ENCODE measurements around the gene ERCC4.

ERCC4 gene

GRCh38 chr16:13994239-13995106, 74.5 kb downstream of the ERCC4 start:
- DNase-seq (ENCODE audit: low spot score), result no peak

- no peak for DNase-seq (ENCODE audit: low spot score)
These were observed 75.2 kb downstream of the ERCC4 start for GRCh38 chr16:13995194-13995593.

- DNase-seq (ENCODE audit: low spot score), result no peak
These were observed 76.9 kb downstream of the ERCC4 start for GRCh38 chr16:13996778-13997288.

GRCh38 chr16:13997526-13997925, 77.6 kb downstream of the ERCC4 start:
- DNase-seq (ENCODE audit: low spot score), result no peak

GRCh38 chr16:13997933-13998332, 78.0 kb downstream of the ERCC4 start:
- no peak for DNase-seq (ENCODE audit: low spot score)

GRCh38 chr16:13999071-13999894, 79.3 kb downstream of the ERCC4 start:
- no peak for DNase-seq (ENCODE audit: low spot score)

- DNase-seq (ENCODE audit: low spot score), result no peak
These were observed 80.0 kb downstream of the ERCC4 start for GRCh38 chr16:13999895-14000425.

- no peak for DNase-seq (ENCODE audit: low spot score)
These were observed 81.6 kb downstream of the ERCC4 start for GRCh38 chr16:14001521-14001920.
